ENCODE measurements around the gene NOVA2. TPM values are rescaled to one million over a fixed set of nuclear protein-coding genes. Genes with fewer than 3 reads are reported as not detected.

Gene NOVA2
- total RNA-seq, 4 donors from 2014 or later: 0.67 to 5.1 (median 3.0) TPM

DNA sequence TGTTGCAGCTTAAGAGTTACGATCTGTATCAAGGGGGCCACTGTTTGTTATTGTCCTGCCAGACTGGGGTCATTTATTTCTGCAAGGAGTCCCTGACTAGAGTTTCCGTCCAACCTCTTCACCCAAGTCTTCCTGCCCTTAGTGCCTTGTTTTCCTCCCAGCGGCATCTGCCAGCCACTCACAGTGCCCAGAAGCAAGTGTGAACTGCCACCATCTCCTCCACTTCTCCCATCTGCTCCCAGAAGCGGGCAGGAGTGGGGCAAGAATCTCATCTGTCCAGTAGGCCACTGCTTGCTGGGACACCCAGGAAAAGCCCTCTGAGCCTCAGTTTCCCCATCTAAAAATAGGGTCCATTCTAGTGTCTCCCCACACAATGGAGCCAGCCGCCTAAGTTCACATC, 4.0 kb downstream of the NOVA2 start:
- H3K27me3 ChIP-seq: peaks cover 97% of the 10 kb centered on the region
- no peak for ATAC-seq
- no peak overlapping the region for H3K4me3 ChIP-seq
- H3K9me3 ChIP-seq: no peaks in the 10 kb centered on the region
- 53 to 62% methylated on average over 3 to 5 of the region's 5 CpGs for WGBS, 2 donors (ENCODE audit: low coverage in 1 of 2)
- TF ChIP-seq POLR2AphosphoS5 (IDR thresholded peaks at IDR 0.05) (no peak), POLR2A (IDR thresholded peaks at IDR 0.05) (no peak), EP300 (IDR thresholded peaks at IDR 0.05) (no peak)
- TF ChIP-seq, protein P1, sequence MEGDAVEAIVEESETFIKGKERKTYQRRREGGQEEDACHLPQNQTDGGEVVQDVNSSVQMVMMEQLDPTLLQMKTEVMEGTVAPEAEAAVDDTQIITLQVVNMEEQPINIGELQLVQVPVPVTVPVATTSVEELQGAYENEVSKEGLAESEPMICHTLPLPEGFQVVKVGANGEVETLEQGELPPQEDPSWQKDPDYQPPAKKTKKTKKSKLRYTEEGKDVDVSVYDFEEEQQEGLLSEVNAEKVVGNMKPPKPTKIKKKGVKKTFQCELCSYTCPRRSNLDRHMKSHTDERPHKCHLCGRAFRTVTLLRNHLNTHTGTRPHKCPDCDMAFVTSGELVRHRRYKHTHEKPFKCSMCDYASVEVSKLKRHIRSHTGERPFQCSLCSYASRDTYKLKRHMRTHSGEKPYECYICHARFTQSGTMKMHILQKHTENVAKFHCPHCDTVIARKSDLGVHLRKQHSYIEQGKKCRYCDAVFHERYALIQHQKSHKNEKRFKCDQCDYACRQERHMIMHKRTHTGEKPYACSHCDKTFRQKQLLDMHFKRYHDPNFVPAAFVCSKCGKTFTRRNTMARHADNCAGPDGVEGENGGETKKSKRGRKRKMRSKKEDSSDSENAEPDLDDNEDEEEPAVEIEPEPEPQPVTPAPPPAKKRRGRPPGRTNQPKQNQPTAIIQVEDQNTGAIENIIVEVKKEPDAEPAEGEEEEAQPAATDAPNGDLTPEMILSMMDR (IDR thresholded peaks at IDR 0.05): no peak
- no peak overlapping the region for H3K27ac ChIP-seq
- H3K4me1 ChIP-seq: peaks cover 0 to 20% (median 3%) of the 10 kb centered on the region in 3 donors
- no peaks in the 10 kb centered on the region for H3K36me3 ChIP-seq

DNA sequence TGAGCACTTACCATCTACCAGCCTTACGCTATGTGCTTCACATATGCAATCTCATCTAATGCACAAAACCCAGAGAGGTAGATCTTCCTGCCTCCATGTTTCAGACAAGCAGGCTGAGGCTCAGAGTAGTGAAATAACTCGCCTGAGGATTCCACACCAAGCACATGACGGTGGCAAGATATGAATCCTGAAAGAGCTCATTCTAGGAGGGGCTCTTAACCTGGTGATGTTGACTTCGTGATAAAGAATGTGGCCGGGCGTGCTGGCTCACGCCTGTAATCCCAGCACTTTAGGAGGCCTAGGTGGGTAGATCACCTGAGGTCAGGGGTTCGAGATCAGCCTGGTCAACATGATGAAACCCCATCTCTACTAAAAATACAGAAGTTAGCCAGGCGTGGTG, 5.0 kb downstream of the NOVA2 start:
- no peak for ATAC-seq
- H3K36me3 ChIP-seq: no peaks in the 10 kb centered on the region
- no peak overlapping the region for H3K27ac ChIP-seq
- 71 to 88% methylated on average over 2 to 7 of the region's 9 CpGs for WGBS, 2 donors (ENCODE audit: low coverage in 1 of 2)
- TF ChIP-seq, protein P1 (IDR thresholded peaks at IDR 0.05): no peak
- no peak for TF ChIP-seq POLR2A (IDR thresholded peaks at IDR 0.05)
- TF ChIP-seq EP300 (IDR thresholded peaks at IDR 0.05): no peak
- no peak for TF ChIP-seq POLR2AphosphoS5 (IDR thresholded peaks at IDR 0.05)
- H3K4me3 ChIP-seq: no peak overlapping the region
- peaks cover 0 to 15% (median 3%) of the 10 kb centered on the region in 3 donors for H3K4me1 ChIP-seq
- H3K9me3 ChIP-seq: no peaks in the 10 kb centered on the region
- peaks cover 96% of the 10 kb centered on the region for H3K27me3 ChIP-seq

DNA sequence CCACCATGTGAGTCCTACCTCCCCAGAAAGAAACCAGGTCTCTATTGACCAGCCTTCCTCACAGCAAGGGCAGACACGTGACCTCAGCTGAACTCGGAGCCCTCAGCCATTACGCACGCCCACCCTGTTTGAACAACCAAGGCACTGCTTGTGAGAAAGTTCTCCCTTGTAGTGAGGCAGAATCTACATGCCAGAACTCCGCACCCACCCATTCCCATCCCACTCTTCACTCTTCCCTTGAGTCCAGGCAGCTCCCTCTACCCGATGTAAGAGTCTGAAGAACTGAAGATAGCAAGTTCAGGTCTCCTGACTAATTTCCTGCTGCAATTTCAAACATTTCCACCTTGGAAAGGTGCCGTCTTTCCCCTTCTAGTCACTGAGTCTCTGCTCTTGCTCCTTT, 6.4 kb downstream of the NOVA2 start:
- no peak for ATAC-seq
- peaks cover 97% of the 10 kb centered on the region for H3K27me3 ChIP-seq

DNA sequence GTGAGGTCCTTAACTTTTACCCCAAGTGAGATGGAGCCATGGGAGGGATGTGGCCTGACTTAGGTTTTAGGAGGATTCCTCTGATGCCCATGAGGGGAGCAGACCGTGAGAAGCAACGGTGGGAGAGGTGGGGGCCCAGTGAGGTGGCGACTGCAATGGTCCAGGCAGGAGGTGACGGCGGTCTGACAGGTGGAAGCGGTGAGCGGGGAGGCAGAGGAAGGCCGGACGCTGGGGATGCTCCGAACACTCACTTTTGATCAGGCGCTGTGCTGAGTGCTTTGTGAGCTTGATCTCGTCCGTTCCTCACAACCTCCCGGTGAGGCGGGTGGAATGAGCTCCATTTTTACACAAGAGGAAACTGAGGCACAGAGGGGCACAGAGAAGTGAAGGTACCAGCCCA, 11.6 kb downstream of the NOVA2 start:
- Histone ChIP-seq H3K27ac (no peak overlapping the region), H3K4me1 (peaks cover 0 to 7% (median 0%) of the 10 kb centered on the region in 3 donors), H3K4me3 (no peak overlapping the region), H3K9me3 (no peaks in the 10 kb centered on the region), H3K36me3 (no peaks in the 10 kb centered on the region), H3K27me3 (peaks cover 92% of the 10 kb centered on the region)
- ATAC-seq: no peak
- WGBS, 2 donors (ENCODE audit: low coverage in 1 of 2): 80% methylated on average over 2 of the region's 15 CpGs; no CpG with 5 or more reads in 1 of the 2 donors
- TF ChIP-seq EP300 (IDR thresholded peaks at IDR 0.05) (no peak), POLR2AphosphoS5 (IDR thresholded peaks at IDR 0.05) (no peak), POLR2A (IDR thresholded peaks at IDR 0.05) (no peak)
- TF ChIP-seq, protein P1 (IDR thresholded peaks at IDR 0.05): no peak

More for the DNA sequence above, 6.4 kb downstream of the NOVA2 start:
- Histone ChIP-seq H3K27ac (no peak overlapping the region), H3K4me1 (peaks cover 0 to 5% (median 0%) of the 10 kb centered on the region in 3 donors), H3K36me3 (no peaks in the 10 kb centered on the region), H3K9me3 (no peaks in the 10 kb centered on the region), H3K4me3 (no peak overlapping the region)
- 45% methylated on average over 4 of the region's 7 CpGs; no CpG with 5 or more reads in 1 of the 2 donors for WGBS, 2 donors (ENCODE audit: low coverage in 1 of 2)
- no peak for TF ChIP-seq POLR2AphosphoS5 (IDR thresholded peaks at IDR 0.05)

DNA sequence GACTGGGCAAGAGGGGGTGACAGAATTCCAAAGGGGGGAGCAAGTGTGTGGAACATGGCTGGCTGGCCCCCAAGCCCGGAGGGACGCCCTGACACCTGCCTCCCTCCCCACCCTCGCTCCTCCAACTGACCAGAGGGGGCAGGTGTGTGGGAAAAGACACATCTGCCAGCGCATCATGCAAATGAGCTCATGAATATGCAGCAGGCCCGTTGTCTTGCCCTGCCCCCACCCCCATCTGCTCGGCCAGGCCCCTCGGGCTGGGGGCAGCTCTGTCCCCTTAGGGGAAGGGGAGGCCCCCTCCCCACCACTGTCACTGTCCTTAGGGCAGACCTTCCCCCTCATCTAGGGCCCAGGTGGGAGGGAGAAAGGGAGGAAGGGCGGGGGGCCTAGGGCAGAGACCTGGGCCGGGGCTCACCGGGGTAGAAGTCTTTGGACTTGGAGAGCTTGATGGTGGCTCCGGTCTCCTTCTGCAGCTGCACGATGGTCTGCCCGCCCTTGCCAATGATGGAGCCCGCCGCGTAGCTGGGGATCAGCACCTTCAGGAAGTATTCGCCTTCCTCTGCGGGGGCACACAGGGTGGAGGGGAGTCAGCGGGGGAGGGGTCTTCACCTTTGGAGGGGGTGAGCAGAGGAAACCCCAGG, 12.9 kb downstream of the NOVA2 start:
- no peaks in the 10 kb centered on the region for H3K9me3 ChIP-seq
- no peak for TF ChIP-seq POLR2A (IDR thresholded peaks at IDR 0.05)
- no peak for TF ChIP-seq EP300 (IDR thresholded peaks at IDR 0.05)
- TF ChIP-seq, protein P1 (IDR thresholded peaks at IDR 0.05): no peak
- no peak for TF ChIP-seq POLR2AphosphoS5 (IDR thresholded peaks at IDR 0.05)
- WGBS, 2 donors (ENCODE audit: low coverage in 1 of 2): 17 to 26% methylated on average over 1 to 4 of the region's 19 CpGs
- H3K36me3 ChIP-seq: no peaks in the 10 kb centered on the region
- peaks cover 92% of the 10 kb centered on the region for H3K27me3 ChIP-seq
- H3K4me3 ChIP-seq: no peak overlapping the region
- ATAC-seq: no peak
- H3K4me1 ChIP-seq: peaks cover 0 to 7% (median 0%) of the 10 kb centered on the region in 3 donors
- H3K27ac ChIP-seq: no peak overlapping the region
